NK-92 (cell line): ENCODE measurements around the gene FAM20C.
"Not testable (repeated sequence)": the region's sequence is repeated elsewhere in the genome, so short reads cannot be mapped to it uniquely, and the experiment has no call there.

Experiments
- DNase-seq: peaks from one replicate; lab custom pipeline; 2025; ENCODE audit not compliant: unreplicated experiment; lab: John Stamatoyannopoulos, UW

FAM20C gene

GRCh38 chr7:240887-241421, 48.6 kb downstream of the FAM20C start:
- no peak for DNase-seq

- DNase-seq, result no peak
These were observed 49.1 kb downstream of the FAM20C start for GRCh38 chr7:241513-241912.

- not testable (repeated sequence) for DNase-seq
These were observed 50.6 kb downstream of the FAM20C start for GRCh38 chr7:242826-243579.

GRCh38 chr7:243580-243978, 51.2 kb downstream of the FAM20C start:
- not testable (repeated sequence) for DNase-seq

- DNase-seq, result no peak
These were observed 52.6 kb downstream of the FAM20C start for GRCh38 chr7:244974-245373.

- no peak for DNase-seq
These were observed 53.4 kb downstream of the FAM20C start for GRCh38 chr7:245574-246295.

GRCh38 chr7:246451-246850, 54.1 kb downstream of the FAM20C start:
- no peak for DNase-seq

- no peak for DNase-seq
These were observed 54.8 kb downstream of the FAM20C start for GRCh38 chr7:247181-247580.

GRCh38 chr7:247636-248035, 55.3 kb downstream of the FAM20C start:
- no peak for DNase-seq

GRCh38 chr7:248732-249435, 56.5 kb downstream of the FAM20C start:
- no peak for DNase-seq

GRCh38 chr7:249989-250388, 57.6 kb downstream of the FAM20C start:
- no peak for DNase-seq

GRCh38 chr7:250523-250922, 58.2 kb downstream of the FAM20C start:
- no peak for DNase-seq

GRCh38 chr7:251005-251404, 58.6 kb downstream of the FAM20C start:
- no peak for DNase-seq

GRCh38 chr7:251446-252175, 59.2 kb downstream of the FAM20C start:
- no peak for DNase-seq

- DNase-seq, result no peak
These were observed 60.0 kb downstream of the FAM20C start for GRCh38 chr7:252216-252965.

GRCh38 chr7:252981-253380, 60.6 kb downstream of the FAM20C start:
- no peak for DNase-seq

GRCh38 chr7:253581-254336, 61.4 kb downstream of the FAM20C start:
- no peak for DNase-seq

- no peak for DNase-seq
These were observed 62.1 kb downstream of the FAM20C start for GRCh38 chr7:254337-255037.

- DNase-seq, result no peak
These were observed 62.7 kb downstream of the FAM20C start for GRCh38 chr7:255038-255435.
